Coronary artery (tissue), 2 donors: ENCODE data around the gene BICC1.
A peak's percentile ranks its signal among the peaks of the same experiment; 100 is the strongest.
"Not testable (repeated sequence)": the region's sequence is repeated elsewhere in the genome, so short reads cannot be mapped to it uniquely, and the experiment has no call there.

Source experiments
- DNase-seq: peaks from one replicate; pipeline ENCODE4 v3.0.0-alpha.2; 2017; ENCODE audit warnings: low spot score
- H3K27ac ChIP-seq, 2 donors: fragments of 200-600 bp; sonication (generic); one replicate each; pipeline ENCODE4 v1.5.1; 2016 to 2019
- H3K4me3 ChIP-seq: fragments of 200-600 bp; sonication (generic); 2 replicates; pipeline ENCODE4 v1.5.1; 2016; ENCODE audit warnings: mild to moderate bottlenecking, moderate library complexity
- TF ChIP-seq, protein P1 (sequence below): fragments of 200-600 bp; sonication (generic); IDR thresholded peaks from one replicate; pipeline ENCODE4 v1.5.1; 2019; ENCODE audit warnings: antibody characterized with exemption

The BICC1 gene

DNA sequence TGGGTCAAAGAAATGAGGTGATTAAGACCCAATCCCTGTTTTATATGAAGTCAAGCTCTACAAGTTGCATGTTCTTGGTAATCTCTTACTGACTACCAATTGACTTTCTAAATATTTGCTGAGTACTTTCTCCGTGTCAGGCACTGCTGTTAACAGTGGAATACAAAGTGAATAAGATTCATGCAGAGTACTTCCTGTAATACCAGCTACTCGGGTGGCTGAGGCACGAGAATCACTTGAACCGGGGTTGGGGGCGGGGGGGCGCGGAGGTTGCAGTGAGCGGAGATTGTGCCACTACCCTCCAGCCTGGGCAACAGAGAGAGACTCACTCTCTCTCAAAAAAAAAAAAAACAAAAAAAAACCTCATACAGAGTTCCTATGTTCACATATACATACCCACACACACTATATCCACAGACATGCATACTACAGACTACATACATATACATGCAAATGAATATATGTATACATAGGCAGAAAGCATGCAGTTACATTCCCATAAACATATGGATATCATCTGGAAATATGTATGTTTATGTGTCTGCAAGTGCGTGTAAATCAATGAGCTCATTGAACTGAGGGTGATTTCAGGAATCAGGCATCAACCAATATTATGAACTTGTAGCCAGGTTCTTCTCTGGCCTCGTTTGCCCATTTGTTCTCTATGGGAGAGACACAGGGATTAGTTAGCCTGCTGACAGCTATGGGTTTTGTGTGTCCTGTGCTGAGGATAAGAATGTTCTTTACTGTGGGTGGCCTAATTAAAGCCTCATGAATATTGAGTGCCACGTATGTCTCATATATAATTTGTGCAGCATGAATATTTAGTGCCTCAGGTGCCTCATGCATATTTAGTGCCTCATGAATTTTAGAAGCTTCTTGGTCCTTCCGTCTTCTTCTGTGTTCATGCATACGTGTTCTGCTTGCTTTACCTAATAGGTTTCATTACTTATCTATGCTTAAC lies 73.9 kb downstream of the BICC1 start:
- Histone ChIP-seq H3K4me3 (no peak overlapping the region), H3K27ac (no peak overlapping the region)
- TF ChIP-seq, protein P1, sequence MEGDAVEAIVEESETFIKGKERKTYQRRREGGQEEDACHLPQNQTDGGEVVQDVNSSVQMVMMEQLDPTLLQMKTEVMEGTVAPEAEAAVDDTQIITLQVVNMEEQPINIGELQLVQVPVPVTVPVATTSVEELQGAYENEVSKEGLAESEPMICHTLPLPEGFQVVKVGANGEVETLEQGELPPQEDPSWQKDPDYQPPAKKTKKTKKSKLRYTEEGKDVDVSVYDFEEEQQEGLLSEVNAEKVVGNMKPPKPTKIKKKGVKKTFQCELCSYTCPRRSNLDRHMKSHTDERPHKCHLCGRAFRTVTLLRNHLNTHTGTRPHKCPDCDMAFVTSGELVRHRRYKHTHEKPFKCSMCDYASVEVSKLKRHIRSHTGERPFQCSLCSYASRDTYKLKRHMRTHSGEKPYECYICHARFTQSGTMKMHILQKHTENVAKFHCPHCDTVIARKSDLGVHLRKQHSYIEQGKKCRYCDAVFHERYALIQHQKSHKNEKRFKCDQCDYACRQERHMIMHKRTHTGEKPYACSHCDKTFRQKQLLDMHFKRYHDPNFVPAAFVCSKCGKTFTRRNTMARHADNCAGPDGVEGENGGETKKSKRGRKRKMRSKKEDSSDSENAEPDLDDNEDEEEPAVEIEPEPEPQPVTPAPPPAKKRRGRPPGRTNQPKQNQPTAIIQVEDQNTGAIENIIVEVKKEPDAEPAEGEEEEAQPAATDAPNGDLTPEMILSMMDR = no peak
- no peak for DNase-seq

DNA sequence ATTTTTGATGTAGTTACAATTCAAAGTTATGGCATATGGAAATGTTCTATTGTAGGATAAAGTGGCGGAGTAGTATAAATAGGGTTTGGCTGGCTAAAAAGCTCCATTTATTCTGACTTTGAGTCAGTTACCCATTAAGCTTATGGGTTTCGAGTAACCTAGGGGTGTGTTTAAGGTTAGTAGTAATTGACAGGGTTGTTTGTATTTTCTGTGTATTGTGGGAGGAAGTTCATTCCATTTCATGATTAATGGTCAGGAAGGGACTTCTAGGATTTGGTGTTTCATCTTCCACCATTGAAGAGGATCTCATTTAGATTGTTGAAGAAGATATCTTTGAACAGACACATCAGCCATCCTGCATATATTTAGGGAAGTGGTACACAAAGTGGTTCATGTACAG lies 75.0 kb downstream of the BICC1 start:
- H3K27ac ChIP-seq = no peak overlapping the region
- H3K4me3 ChIP-seq = no peak overlapping the region
- DNase-seq = no peak
- TF ChIP-seq, protein P1 = no peak

DNA sequence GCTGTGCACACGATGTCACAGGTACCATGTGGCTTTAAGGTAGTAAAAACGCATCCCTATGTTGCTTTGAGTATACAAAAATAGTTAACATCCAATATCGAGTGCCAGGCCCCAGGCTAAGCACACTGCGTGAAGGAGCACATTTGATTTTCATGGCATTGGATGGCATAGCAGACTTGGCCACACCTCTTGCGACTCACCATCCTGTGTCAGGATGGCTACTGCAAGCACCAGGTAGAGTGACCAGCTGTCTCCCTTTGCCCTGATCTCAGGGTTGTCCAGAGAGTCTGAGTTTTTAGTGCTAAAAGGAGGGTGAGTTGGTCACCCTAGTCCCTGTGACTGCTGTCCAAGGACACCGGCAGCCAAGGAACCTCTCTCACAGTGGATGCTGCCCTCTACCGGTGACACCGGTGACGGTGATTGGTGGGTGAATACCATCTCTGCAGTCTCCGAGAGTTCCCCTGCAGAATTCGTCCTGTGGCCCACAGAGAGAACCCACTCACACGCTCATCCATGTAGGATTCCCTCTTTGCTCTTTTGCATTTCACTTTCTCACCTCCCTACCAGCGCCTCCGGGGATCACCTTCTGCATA lies 76.1 kb downstream of the BICC1 start:
- TF ChIP-seq, protein P1 = no peak
- Histone ChIP-seq H3K4me3 (no peak overlapping the region), H3K27ac (no peak overlapping the region)
- no peak for DNase-seq

- no peak for DNase-seq
- TF ChIP-seq, protein P1 = no peak
- Histone ChIP-seq H3K4me3 (no peak overlapping the region), H3K27ac (peak overlapping the region in 1 of 2 donors; percentile 29)
These were observed 77.6 kb downstream of the BICC1 start for GRCh38 chr10:58590152-58590840.

DNA sequence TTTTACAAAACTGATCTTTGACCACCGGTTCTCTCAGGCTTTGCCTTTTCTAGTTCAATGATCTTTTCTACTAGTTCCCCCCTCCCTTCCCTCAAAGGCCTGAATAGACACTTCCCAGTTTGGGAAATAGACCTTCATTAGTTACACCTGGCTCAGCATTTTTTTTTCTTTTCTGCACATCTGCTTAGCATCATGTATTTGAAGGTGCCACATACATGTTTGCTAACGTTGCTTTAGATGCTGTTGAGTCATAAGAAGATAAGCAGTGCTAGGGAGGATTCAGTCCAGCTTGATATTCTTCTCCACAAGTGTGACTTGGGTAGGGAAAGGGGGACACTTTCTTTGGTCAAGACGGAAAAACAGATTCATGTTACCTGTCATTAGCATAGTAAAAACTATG lies 78.3 kb downstream of the BICC1 start:
- peak overlapping the region in 1 of 2 donors; percentile 24 for H3K27ac ChIP-seq
- no peak overlapping the region for H3K4me3 ChIP-seq
- TF ChIP-seq, protein P1 = no peak
- DNase-seq = no peak

DNA sequence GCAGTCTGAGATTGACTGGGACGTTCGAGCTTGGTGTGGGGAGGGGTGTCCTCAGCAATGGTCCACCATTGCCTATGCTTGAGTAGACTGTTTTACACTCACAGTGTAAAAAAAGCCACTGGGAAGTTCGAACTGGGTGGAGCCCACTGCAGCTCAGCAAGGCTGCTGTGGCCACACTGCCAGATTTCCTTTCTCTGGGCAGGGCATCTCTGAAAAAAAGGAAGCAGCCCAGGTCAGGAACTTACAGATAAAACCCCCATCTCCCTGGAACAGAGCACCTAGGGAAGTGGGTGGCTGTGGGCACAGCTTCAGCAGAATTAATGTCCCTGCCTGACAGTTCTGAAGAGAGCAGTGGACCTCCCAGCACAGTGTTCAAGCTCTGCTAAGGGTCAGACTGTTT lies 80.3 kb downstream of the BICC1 start:
- no peak overlapping the region for H3K4me3 ChIP-seq
- H3K27ac ChIP-seq = no peak overlapping the region
- no peak for DNase-seq
- TF ChIP-seq, protein P1 = no peak

GRCh38 chr10:58597211-58597610 lies 84.5 kb downstream of the BICC1 start:
- DNase-seq, H3K27ac ChIP-seq: not testable (repeated sequence)

More at GRCh38 chr10:58597211-58597610, 84.5 kb downstream of the BICC1 start:
- H3K4me3 ChIP-seq = not testable (repeated sequence)
